GM23338 (cell line): ENCODE data around the gene SPINK8. TPM values are rescaled to one million over a fixed set of nuclear protein-coding genes. Genes with fewer than 3 reads are reported as not detected.
A peak's percentile ranks its signal among the peaks of the same experiment; 100 is the strongest.

ENCODE experiments used
- ATAC-seq: fragments of 200-7000 bp; cut with Tn5 transposase; 3 replicates; pipeline ENCODE4 v1.9.1; 2020
- DNase-seq: peaks from one replicate; pipeline ENCODE4 v3.0.0-alpha.2; 2015; ENCODE audit warnings: low spot score
- H2AFZ ChIP-seq: fragments of 200-600 bp; sonication (generic); 2 replicates; pipeline ENCODE4 v1.8.0; 2016; ENCODE audit warnings: antibody characterized with exemption, mild to moderate bottlenecking, moderate library complexity
- H3F3A ChIP-seq: fragments of 200-600 bp; sonication (generic); replicated peaks from 2 replicates; pipeline ENCODE4 v1.8.0; 2017; ENCODE audit warnings: antibody characterized with exemption, mixed run types, low read depth
- H3K27ac ChIP-seq: fragments of 200-600 bp; sonication (generic); 2 replicates; pipeline ENCODE4 v1.6.1; 2016; ENCODE audit warnings: low read depth
- H3K27me3 ChIP-seq: fragments of 200-600 bp; sonication (generic); 2 replicates; pipeline ENCODE4 v1.8.0; 2016; ENCODE audit warnings: mild to moderate bottlenecking, mixed run types, moderate library complexity; ENCODE audit not compliant: insufficient read depth
- H3K36me3 ChIP-seq: fragments of 200-600 bp; sonication (generic); 2 replicates; pipeline ENCODE4 v1.8.0; 2016; ENCODE audit warnings: mild to moderate bottlenecking; ENCODE audit not compliant: insufficient read depth
- H3K4me1 ChIP-seq: fragments of 200-600 bp; sonication (generic); 2 replicates; pipeline ENCODE4 v1.8.0; 2016; ENCODE audit warnings: mild to moderate bottlenecking, moderate library complexity; ENCODE audit not compliant: insufficient read depth
- H3K4me2 ChIP-seq: fragments of 200-600 bp; sonication (generic); 2 replicates; pipeline ENCODE4 v1.7.1; 2017; ENCODE audit warnings: mixed run types
- H3K4me3 ChIP-seq: fragments of 200-600 bp; sonication (generic); 2 replicates; pipeline ENCODE4 v1.6.1; 2016; ENCODE audit warnings: mixed run types
- H3K79me2 ChIP-seq: fragments of 200-600 bp; sonication (generic); replicated peaks from 2 replicates; pipeline ENCODE4 v1.8.0; 2017; ENCODE audit warnings: mild to moderate bottlenecking; ENCODE audit not compliant: insufficient read depth
- H3K9me2 ChIP-seq: fragments of 200-600 bp; sonication (generic); 2 replicates; pipeline ENCODE4 v1.8.0; 2017; ENCODE audit not compliant: insufficient read depth
- H4K20me1 ChIP-seq: fragments of 200-600 bp; sonication (generic); replicated peaks from 2 replicates; pipeline ENCODE4 v1.8.0; 2017; ENCODE audit warnings: mild to moderate bottlenecking; ENCODE audit not compliant: insufficient read depth
- H3K27ac Mint-ChIP-seq: 2 replicates; pipeline ENCODE4 v1.8.0; 2020; ENCODE audit warnings: inconsistent platforms, mild to moderate bottlenecking, moderate library complexity, mixed read lengths
- H3K27me3 Mint-ChIP-seq: 3 replicates; pipeline ENCODE4 v1.8.0; 2022; ENCODE audit warnings: low read depth, mild to moderate bottlenecking, moderate library complexity, mixed read lengths, inconsistent platforms; ENCODE audit not compliant: insufficient read depth, poor library complexity
- H3K36me3 Mint-ChIP-seq: 3 replicates; pipeline ENCODE4 v1.8.0; 2021; ENCODE audit warnings: low read depth, mild to moderate bottlenecking, inconsistent platforms, moderate library complexity, mixed read lengths
- H3K4me1 Mint-ChIP-seq: 3 replicates; pipeline ENCODE4 v1.8.0; 2020; ENCODE audit warnings: mild to moderate bottlenecking, inconsistent platforms, mixed read lengths
- H3K4me3 Mint-ChIP-seq: 3 replicates; pipeline ENCODE4 v1.8.0; 2021; ENCODE audit warnings: moderate library complexity, mild to moderate bottlenecking, inconsistent platforms, mixed read lengths
- H3K9me3 Mint-ChIP-seq: 3 replicates; pipeline ENCODE4 v1.8.0; 2020; ENCODE audit warnings: moderate library complexity, mild to moderate bottlenecking, inconsistent platforms, mixed read lengths
- CREB1 ChIP-seq: fragments of 250-450 bp; sonication (Bioruptor Pico); IDR thresholded peaks from 2 replicates; pipeline ENCODE4 v1.5.0; 2020; ENCODE audit warnings: low read depth, mild to moderate bottlenecking, moderate library complexity
- CTCF ChIP-seq, 2 experiments: fragments of 200-600 bp in 1 of 2; sonication (generic) in 1 of 2; conservative IDR thresholded peaks; 2 replicates each; pipeline versions ENCODE4 v1.5.1 to v1.6.1; 2016 to 2017; ENCODE audit warnings: antibody characterized with exemption in 2 of 2, low read depth in 2 of 2, mild to moderate bottlenecking in 2 of 2, moderate library complexity in 1 of 2
- EZH2 ChIP-seq: fragments of 200-600 bp; sonication (generic); IDR thresholded peaks from one replicate; pipeline ENCODE4 v1.8.0; 2017; ENCODE audit warnings: antibody characterized with exemption, mild to moderate bottlenecking, low read depth; ENCODE audit not compliant: unreplicated experiment
- EZH2phosphoT487 ChIP-seq: fragments of 200-600 bp; sonication (generic); IDR thresholded peaks from one replicate; pipeline ENCODE4 v1.8.1; 2018; ENCODE audit warnings: antibody characterized with exemption; ENCODE audit not compliant: unreplicated experiment
- JUNB ChIP-seq: IDR thresholded peaks from one replicate; pipeline ENCODE4 v1.6.1; 2016; ENCODE audit warnings: antibody characterized with exemption; ENCODE audit not compliant: unreplicated experiment
- POLR2AphosphoS5 ChIP-seq: IDR thresholded peaks from 2 replicates; pipeline ENCODE4 v1.6.1; 2016; ENCODE audit warnings: antibody characterized with exemption, low read depth
- REST ChIP-seq: IDR thresholded peaks from one replicate; pipeline ENCODE4 v1.6.1; 2018; ENCODE audit warnings: antibody characterized with exemption; ENCODE audit not compliant: unreplicated experiment
- ZNF114 ChIP-seq: fragments of 250-450 bp; sonication (Bioruptor Pico); IDR thresholded peaks from 2 replicates; pipeline ENCODE4 v1.5.0; 2020; ENCODE audit warnings: mild to moderate bottlenecking, moderate library complexity
- ZNF331 ChIP-seq: fragments of 250-450 bp; sonication (Bioruptor Pico); IDR thresholded peaks from 2 replicates; pipeline ENCODE4 v1.5.0; 2020; ENCODE audit warnings: low read depth, mild to moderate bottlenecking, moderate library complexity
- polyA plus RNA-seq: library from polyadenylated mRNA; unstranded; fragments of >200 nt; fragmentation: Nextera tagmentation; extraction: Ambion mirVana; gene quantifications from 2 replicates; pipeline ENCODE4 v1.2.1, GENCODE V29; 2016
- total RNA-seq: library from RNA; depleted of rRNA; stranded (reverse); fragments of >200 nt; shearing (Covaris generic); gene quantifications from 2 replicates; pipeline ENCODE4 v1.2.3, GENCODE V29; 2014

The SPINK8 gene
- total and polyA plus RNA-seq, 2 experiments from 2014 or later: not detected

DNA sequence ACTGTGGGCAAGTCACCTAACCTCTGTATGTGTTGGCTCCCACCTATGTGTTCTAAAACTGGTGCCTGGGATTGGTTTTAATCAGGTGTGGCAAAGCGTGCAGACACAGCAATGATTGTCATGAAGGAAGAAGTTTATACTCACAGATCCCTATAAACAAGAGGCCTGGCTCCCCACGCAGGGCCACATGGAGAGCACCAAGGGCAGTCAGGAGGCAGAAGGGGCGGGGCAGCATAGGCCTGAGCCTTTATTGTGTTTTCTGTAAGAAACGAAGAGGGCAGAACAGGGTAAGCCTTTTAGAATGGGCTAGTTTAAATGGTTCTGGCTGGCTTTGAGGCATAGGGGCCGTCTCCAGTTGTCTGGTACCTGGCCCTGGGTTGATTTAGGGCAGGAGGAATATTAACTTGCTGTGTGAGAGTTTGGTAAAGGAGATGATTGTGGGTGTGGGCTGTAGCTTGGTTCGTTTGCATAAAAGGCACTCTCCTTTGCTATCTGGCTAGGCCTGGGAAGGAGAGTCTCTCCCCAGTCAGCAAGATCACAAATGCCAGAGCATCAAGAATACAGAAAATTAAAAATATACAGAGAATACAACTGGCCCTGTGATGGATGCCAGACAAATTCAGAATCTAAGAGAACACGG, 36.4 kb upstream of the SPINK8 start:
- DNase-seq (peak; percentile 32), ATAC-seq (peak; percentile 79)
- Histone ChIP-seq H4K20me1 (no peaks in the 10 kb centered on the region), H3K4me1 (peaks cover 9% of the 10 kb centered on the region; the same call in 1 of the 2 replicates), H3K27me3 (no peaks in the 10 kb centered on the region), H3K36me3 (no peaks in the 10 kb centered on the region), H3K9me2 (no peaks in the 10 kb centered on the region), H2AFZ (peak overlapping the region; percentile 83), H3K27ac (no peak overlapping the region), H3F3A (no peaks in the 10 kb centered on the region), H3K79me2 (no peaks in the 10 kb centered on the region), H3K4me2 (0 out of 2 replicates have a peak overlapping the region, but pooled peaks have one; percentile 55), H3K4me3 (no peak overlapping the region)
- no peak overlapping the region for H3K27ac Mint-ChIP-seq
- TF ChIP-seq EZH2: no peak
- TF ChIP-seq ZNF331 (CRISPR knock-in tag): no peak
- no peak for TF ChIP-seq CTCF (conservative IDR thresholded peaks at IDR 0.05; ENCODE audit: low read depth in 2 of 2)
- no peak for TF ChIP-seq JUNB
- no peak for TF ChIP-seq EZH2phosphoT487
- H3K36me3 Mint-ChIP-seq: no peaks in the 10 kb centered on the region
- no peak overlapping the region for H3K4me3 Mint-ChIP-seq
- H3K4me1 Mint-ChIP-seq: peaks cover 18% of the 10 kb centered on the region
- peaks cover 3% of the 10 kb centered on the region for H3K27me3 Mint-ChIP-seq
- H3K9me3 Mint-ChIP-seq: no peaks in the 10 kb centered on the region; the same call in 2 of the 3 replicates

- no peaks in the 10 kb centered on the region for H3K9me2 ChIP-seq
- peak; percentile 55 for ATAC-seq
- 0 out of 2 replicates have a peak overlapping the region, but pooled peaks have one; percentile 59 for H2AFZ ChIP-seq
- H3K4me2 ChIP-seq: no peak overlapping the region
- Mint-ChIP-seq H3K4me1 (peaks cover 13% of the 10 kb centered on the region), H3K4me3 (no peak overlapping the region), H3K9me3 (peaks cover 6% of the 10 kb centered on the region; the same call in 2 of the 3 replicates), H3K27me3 (peaks cover 4% of the 10 kb centered on the region), H3K27ac (no peak overlapping the region), H3K36me3 (no peaks in the 10 kb centered on the region)
- no peak overlapping the region for H3K27ac ChIP-seq
- no peak overlapping the region for H3K4me3 ChIP-seq
- no peak for TF ChIP-seq POLR2AphosphoS5
- TF ChIP-seq CREB1 (CRISPR knock-in tag): no peak
- no peak for TF ChIP-seq CTCF (conservative IDR thresholded peaks at IDR 0.05; ENCODE audit: low read depth in 2 of 2)
- no peak for TF ChIP-seq EZH2phosphoT487
- TF ChIP-seq EZH2: no peak
- TF ChIP-seq REST: no peak
- TF ChIP-seq ZNF114 (CRISPR knock-in tag): no peak
- no peak for TF ChIP-seq JUNB
- no peaks in the 10 kb centered on the region for H3K36me3 ChIP-seq
- peak; percentile 19 for DNase-seq
- H3K79me2 ChIP-seq: no peaks in the 10 kb centered on the region
- no peaks in the 10 kb centered on the region for H3F3A ChIP-seq
- H3K4me1 ChIP-seq: peaks cover 9% of the 10 kb centered on the region; the same call in 1 of the 2 replicates
- H3K27me3 ChIP-seq: no peaks in the 10 kb centered on the region
- no peaks in the 10 kb centered on the region for H4K20me1 ChIP-seq
Observed at GRCh38 chr3:48367201-48367600, 33.7 kb upstream of the SPINK8 start.
